HL-60 (cell line): Measurements from ENCODE around the gene CCL1.
A peak's percentile ranks its signal among the peaks of the same experiment; 100 is the strongest.

Source experiments
- DNase-seq, 2 experiments: peaks; one replicate each; pipeline ENCODE4 v3.0.0-alpha.2; 2010 to 2020; ENCODE audit warnings: low read depth in 1 of 2, low spot score in 1 of 2
- H3K27ac ChIP-seq: fragments of 250-450 bp; sonication (Bioruptor Pico); replicated peaks from 2 replicates; pipeline ENCODE4 v1.5.1; 2020; ENCODE audit warnings: mild to moderate bottlenecking, moderate library complexity
- H3K27me3 ChIP-seq: fragments of 250-450 bp; sonication (Bioruptor Pico); 2 replicates; pipeline ENCODE4 v1.5.1; 2021; ENCODE audit warnings: mild to moderate bottlenecking, moderate library complexity; ENCODE audit not compliant: insufficient read depth, poor library complexity, severe bottlenecking
- H3K4me3 ChIP-seq: replicated peaks from 2 replicates; pipeline ENCODE4 v1.5.1; 2011; ENCODE audit warnings: mild to moderate bottlenecking, control low read depth, low read length; ENCODE audit not compliant: insufficient read depth
- CTCF ChIP-seq: IDR thresholded peaks from one replicate; pipeline ENCODE4 v1.5.1; 2011; ENCODE audit warnings: low read length, control low read depth, inconsistent platforms; ENCODE audit not compliant: insufficient read depth
- GABPA ChIP-seq: IDR thresholded peaks from 2 replicates; pipeline ENCODE4 v1.6.1; 2012; ENCODE audit warnings: low read depth
- POLR2AphosphoS5 ChIP-seq: IDR thresholded peaks from 2 replicates; pipeline ENCODE4 v1.6.1; 2012; ENCODE audit warnings: low read depth
- REST ChIP-seq: IDR thresholded peaks from 2 replicates; pipeline ENCODE4 v1.6.1; 2012; ENCODE audit warnings: low read depth; ENCODE audit not compliant: insufficient replicate concordance
- SPI1 ChIP-seq: IDR thresholded peaks from 2 replicates; pipeline ENCODE4 v1.6.1; 2012; ENCODE audit warnings: low read depth, mild to moderate bottlenecking, borderline replicate concordance

The CCL1 gene

GRCh38 chr17:34368196-34368945 is 5.3 kb upstream of the CCL1 start:
- H3K4me3 ChIP-seq: no peak overlapping the region
- peak; percentile 32 to 78 for DNase-seq
- H3K27me3 ChIP-seq: no peaks in the 10 kb centered on the region
- H3K27ac ChIP-seq: peak overlapping the region; percentile 91
- TF ChIP-seq REST (no peak), GABPA (no peak), SPI1 (no peak), POLR2AphosphoS5 (no peak), CTCF (no peak)

- Histone ChIP-seq H3K27ac (peak overlapping the region; percentile 91), H3K27me3 (no peaks in the 10 kb centered on the region), H3K4me3 (no peak overlapping the region)
- DNase-seq: no peak
- TF ChIP-seq CTCF (no peak), SPI1 (no peak), POLR2AphosphoS5 (no peak), GABPA (no peak), REST (no peak)
Observed at GRCh38 chr17:34367486-34368195, 4.6 kb upstream of the CCL1 start.

GRCh38 chr17:34366529-34367107 is 3.6 kb upstream of the CCL1 start:
- H3K27ac ChIP-seq: peak overlapping the region; percentile 91
- no peak for TF ChIP-seq REST
- TF ChIP-seq GABPA: no peak
- TF ChIP-seq CTCF: no peak
- no peak for TF ChIP-seq SPI1
- TF ChIP-seq POLR2AphosphoS5: no peak
- H3K4me3 ChIP-seq: no peak overlapping the region
- H3K27me3 ChIP-seq: no peaks in the 10 kb centered on the region
- no peak for DNase-seq
